CD1c-positive myeloid dendritic cell (primary cell): Measurements from ENCODE around the gene SCAPER.

ENCODE experiments used
- DNase-seq: peaks from one replicate; pipeline ENCODE4 v3.0.0-alpha.2; 2016; ENCODE audit errors: extremely low spot score

The SCAPER gene

GRCh38 chr15:76339305-76340197 lies 565.6 kb downstream of the SCAPER start:
- peak; percentile 12 for DNase-seq

DNA sequence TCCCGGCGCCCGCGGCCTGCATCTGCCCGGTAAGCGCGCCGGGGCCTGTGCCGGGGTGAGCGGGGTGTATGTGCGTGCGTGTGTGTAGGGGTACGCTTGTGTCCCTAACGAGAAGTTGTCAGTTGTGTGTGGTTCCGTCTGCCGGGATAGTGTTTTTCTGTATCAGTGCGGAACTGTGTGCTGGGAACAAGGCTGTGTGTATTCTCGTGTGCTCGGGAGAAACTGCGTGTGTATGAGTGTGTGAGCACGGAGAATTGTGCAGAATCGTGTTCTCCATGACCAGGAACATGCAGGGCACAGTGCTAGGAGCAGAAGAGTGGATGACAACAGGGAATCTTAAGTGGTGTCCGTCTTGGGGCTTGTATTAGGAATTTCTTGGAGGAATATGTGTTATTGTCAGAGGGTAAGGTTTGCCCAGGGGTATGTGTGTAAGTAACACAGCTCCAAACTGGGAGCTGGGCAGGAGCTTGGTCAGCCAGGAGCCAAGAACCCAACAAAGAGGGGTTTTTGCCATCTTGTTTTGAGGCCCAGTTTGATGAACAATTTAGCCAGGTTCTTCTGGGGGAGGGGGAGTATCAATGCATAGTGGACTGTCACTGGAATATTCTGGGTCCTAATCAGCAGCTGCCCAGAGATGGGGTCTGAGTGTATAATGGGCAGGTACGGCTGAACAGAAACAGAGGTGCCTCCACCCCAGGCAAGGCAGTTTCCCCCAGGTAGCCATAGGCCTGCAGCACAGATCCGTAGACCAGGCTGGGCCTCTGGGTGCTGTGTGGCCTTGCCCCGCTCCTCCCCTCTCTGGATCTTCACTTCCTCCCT lies 566.4 kb downstream of the SCAPER start:
- peak; percentile 81 for DNase-seq

DNA sequence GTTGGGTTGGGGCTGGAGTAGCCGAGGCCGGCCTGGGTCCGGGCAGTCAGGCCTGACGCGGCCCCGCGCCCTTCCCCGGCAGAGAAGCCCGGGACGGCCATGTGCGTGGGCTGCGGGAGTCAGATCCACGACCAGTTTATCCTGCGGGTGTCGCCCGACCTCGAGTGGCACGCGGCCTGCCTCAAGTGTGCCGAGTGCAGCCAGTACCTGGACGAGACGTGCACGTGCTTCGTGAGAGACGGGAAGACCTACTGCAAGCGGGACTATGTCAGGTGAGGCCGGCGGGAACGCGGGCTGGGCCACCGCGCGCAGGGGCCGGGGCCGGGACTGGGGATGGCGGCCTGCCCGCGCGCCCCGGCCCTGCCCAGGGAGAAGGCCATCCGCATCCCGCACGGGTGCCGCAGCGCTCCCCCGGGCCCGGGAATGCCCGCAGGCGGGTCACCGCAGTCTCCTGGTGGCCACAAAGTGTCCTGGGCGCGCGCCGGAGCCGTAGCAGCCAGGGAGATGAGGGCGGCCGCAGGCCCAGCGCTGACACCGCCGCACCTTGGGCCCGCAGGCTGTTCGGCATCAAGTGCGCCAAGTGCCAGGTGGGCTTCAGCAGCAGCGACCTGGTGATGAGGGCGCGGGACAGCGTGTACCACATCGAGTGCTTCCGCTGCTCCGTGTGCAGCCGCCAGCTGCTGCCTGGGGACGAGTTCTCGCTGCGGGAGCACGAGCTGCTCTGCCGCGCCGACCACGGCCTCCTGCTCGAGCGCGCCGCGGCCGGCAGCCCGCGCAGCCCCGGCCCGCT lies 567.2 kb downstream of the SCAPER start:
- DNase-seq: no peak

- DNase-seq: peak; percentile 64
Measured at GRCh38 chr15:76337059-76337695, 568.0 kb downstream of the SCAPER start.

- peak; percentile 96 for DNase-seq
Measured at GRCh38 chr15:76336254-76337058, 568.7 kb downstream of the SCAPER start, which contains the start of gene ISL2. Gene ISL2 (plus strand): TSS chr15:76336773. CDS start chr15:76336884, 111 bp downstream.

GRCh38 chr15:76335307-76336253 lies 569.6 kb downstream of the SCAPER start:
- DNase-seq: peak; percentile 62

DNA sequence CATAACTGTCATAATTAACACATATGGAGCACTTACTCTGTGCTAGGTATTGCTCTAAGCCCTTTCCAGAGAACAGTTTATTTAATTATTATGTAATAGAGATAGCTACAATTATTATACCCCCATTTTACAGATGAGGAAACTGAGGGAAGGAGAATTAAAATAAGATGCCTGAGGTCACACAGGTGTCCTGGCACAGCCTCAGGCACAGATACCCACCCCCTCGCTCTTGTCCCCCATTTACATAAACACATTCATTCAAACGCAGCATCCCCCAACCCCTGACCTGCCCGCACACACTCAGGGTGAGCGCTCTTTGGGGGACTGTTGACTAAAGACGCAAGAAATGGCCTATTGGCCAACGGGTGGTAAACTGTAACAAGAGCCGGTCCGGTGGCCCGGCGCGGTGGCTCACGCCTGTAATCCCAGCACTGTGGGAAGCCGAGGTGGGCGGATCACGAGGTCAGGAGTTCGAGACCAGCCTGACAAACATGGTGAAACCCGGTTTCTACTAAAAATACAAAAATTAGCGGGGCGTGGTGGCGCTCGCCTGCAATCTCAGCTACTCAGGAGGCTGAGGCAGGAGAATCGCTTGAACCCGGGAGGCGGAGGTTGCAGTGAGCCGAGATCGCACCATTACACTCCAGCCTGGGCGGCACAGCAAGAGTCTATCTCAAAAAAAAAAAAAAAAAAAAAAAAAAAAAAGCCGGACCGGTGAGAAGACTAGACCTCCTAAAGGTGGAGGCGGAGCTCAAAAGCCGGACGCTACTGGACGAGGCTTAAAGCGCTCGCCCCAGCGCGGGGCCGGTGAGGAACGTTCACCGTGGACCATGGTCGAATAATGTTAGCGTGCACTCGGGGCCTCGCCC lies 570.5 kb downstream of the SCAPER start:
- no peak for DNase-seq

DNA sequence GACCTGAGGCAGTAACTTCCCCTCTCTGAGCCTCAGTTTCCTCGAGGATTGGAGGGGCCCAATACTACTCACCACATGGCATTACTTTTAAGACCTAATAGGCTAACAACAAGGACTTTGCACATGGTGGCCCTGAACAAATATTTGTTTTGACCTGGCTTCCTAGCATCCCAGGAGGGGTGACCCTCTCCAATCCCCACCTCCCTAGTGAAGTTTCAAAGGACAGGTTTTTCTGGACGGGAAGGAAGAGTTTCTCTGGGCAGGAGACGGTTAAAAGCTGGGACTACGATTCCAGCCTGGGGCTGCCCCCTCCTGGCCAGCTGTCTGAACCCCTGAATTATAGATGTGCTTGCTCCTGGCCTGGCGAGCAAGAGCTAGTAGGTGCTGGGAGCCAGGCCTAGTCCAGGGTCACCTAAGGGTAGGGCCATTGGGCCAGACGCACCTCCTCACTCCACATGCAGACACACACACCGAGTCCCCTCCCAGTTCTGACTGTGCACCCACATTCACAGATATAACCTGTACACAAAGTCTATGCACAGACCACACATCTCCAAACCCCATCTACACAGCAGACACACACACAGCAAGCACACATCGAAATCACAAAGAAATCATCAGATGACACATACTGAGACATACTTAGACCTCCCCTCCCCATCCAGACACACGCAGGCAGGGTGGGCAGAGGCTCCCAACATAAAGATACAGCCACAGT lies 571.3 kb downstream of the SCAPER start:
- DNase-seq: no peak

DNA sequence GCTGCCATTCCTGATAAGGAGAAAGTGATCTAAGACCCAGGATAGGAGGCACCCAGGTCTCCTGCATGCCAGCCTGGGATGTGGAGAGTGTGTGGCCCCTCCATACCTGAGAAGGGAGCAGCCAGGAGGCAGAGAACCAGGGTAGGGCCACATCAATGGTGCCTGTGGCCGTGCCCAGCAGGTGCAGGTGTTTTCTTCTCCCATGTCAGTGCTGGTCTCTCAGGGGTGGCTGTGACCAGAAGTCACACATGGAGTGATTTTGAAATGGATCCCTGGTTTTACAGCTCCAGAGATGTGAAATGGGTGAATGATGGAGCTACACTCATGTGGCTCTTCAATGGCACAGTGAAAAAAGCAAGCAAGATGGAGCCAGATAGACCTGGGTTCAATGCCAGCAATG lies 571.8 kb downstream of the SCAPER start:
- DNase-seq: no peak

DNA sequence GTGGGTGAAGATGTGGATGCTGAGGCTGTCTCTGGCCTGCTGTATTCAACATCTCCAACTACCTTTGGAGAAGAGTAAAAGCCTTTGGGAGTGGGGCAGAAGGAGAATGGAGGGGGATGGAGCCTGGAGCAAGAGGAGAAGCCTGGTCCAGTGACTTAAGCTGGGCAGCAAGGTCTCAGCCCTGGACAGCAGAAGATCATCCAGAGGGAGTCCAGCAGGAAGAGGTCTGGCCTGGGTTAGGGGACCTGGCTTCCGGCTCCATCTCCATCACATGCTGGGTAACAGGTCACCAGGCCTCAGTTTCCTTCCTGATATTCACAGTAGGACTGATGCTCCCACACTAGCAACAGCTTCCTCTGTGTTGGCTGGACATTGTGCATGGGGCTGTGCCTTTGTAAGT lies 572.3 kb downstream of the SCAPER start:
- no peak for DNase-seq

- peak; percentile 47 for DNase-seq
Measured at GRCh38 chr15:76330080-76330680, 575.0 kb downstream of the SCAPER start.

- no peak for DNase-seq
Measured at GRCh38 chr15:76328958-76329357, 576.2 kb downstream of the SCAPER start.

DNA sequence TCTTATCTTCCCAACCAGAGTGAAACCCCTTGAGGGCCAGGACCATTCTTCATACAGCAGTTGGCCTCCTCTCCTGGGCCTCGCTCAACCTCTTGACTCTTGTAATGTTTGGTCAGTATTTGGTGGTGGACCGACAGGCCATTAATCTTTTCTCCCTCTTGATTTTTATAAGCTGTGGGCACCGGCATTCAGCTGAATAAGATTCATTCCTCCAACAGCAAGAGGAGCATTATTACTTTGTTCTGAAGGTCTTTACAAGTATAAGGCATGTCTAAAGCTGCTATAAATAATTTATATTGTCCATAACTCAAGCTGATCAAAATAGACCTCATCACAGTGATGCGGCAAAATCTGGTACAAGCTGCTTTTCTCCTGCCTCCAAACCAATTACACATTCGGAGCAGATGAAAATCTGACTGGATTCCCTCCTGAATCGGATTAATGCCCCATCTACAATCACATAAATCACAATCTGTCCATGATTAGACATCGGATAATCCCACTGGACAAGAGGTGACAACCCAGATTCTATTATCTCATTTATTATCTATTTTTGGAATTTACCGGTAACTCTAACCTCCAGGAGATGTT lies 576.9 kb downstream of the SCAPER start:
- DNase-seq: no peak

- no peak for DNase-seq
Measured at GRCh38 chr15:76327191-76328105, 577.7 kb downstream of the SCAPER start.

DNA sequence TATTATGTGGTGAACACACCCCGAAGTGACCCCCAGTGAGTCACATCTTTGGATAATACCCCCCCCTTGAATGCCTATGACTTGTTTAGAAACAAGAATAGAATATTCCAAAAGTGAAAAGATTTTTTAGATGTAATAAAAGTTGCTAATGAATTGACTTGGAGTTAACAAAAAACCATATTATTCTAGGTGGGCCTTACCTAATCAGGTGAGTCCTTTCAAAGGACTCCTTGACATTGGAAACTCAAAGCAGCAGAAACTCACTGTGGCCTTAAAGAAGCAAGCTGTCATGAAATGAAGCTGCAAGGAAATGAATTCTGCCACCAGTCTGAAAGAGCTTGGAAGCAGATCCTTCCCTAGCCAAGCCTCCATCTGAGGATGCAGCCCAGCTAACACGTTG lies 579.4 kb downstream of the SCAPER start:
- no peak for DNase-seq

- DNase-seq: no peak
Measured at GRCh38 chr15:76324066-76324465, 581.1 kb downstream of the SCAPER start.
